B cell (primary cell): ENCODE measurements around the gene CREB5. TPM values are rescaled to one million over a fixed set of nuclear protein-coding genes. Genes with fewer than 3 reads are reported as not detected.

Experiments used
- ATAC-seq: fragments of 200-7000 bp; cut with Tn5 transposase; one replicate; pipeline ENCODE4 v1.10.0; 2021; ENCODE audit warnings: low read depth, mild to moderate bottlenecking, moderate number of reproducible peaks, moderate library complexity
- CTCF ChIA-PET: fragments of 350-600 bp; sonication (Branson Sonifier 250); formaldehyde crosslinking; loops from one replicate; lab custom pipeline; 2021; ENCODE audit warnings: antibody characterized with exemption, inconsistent platforms; lab: Charles Lee
- POLR2A ChIA-PET: fragments of 350-600 bp; sonication (Branson Sonifier 250); formaldehyde crosslinking; loops from one replicate; lab custom pipeline; 2021; ENCODE audit warnings: antibody characterized with exemption; lab: Charles Lee
- DNase-seq: peaks from one replicate; pipeline ENCODE4 v3.0.0; 2013
- H2AFZ ChIP-seq: 2 replicates; pipeline ENCODE4 v1.6.1; 2012; ENCODE audit warnings: mild to moderate bottlenecking, low read depth, low read length; ENCODE audit not compliant: insufficient read depth, poor library complexity, severe bottlenecking
- H3K27ac ChIP-seq, 2 donors: 1 replicate in 1 of 2; 2 replicates in 1 of 2; pipeline ENCODE4 v1.5.1; 2012 to 2013; ENCODE audit warnings: low read length in 2 of 2, mild to moderate bottlenecking in 2 of 2, moderate library complexity in 1 of 2
- H3K27me3 ChIP-seq, 4 experiments: fragments of 200-600 bp in 1 of 4; sonication (generic) in 1 of 4; replicated peaks in 1 of 4; 1 replicate in 2 of 4; 2 replicates in 2 of 4; pipeline versions ENCODE4 v1.6.1 to v1.7.0; 2013 to 2016; ENCODE audit warnings: low read length in 3 of 4, mild to moderate bottlenecking in 2 of 4, mixed read lengths in 1 of 4, moderate library complexity in 1 of 4; ENCODE audit not compliant: insufficient read depth in 4 of 4, control insufficient read depth in 3 of 4; ENCODE audit errors: control extremely low read depth in 1 of 4
- H3K36me3 ChIP-seq, 2 experiments: replicated peaks in 1 of 2; 1 replicate in 1 of 2; 2 replicates in 1 of 2; pipeline versions ENCODE4 v1.6.1 to v1.7.1; 2013; ENCODE audit warnings: low read length in 1 of 2; ENCODE audit not compliant: insufficient read depth in 2 of 2, control insufficient read depth in 1 of 2; ENCODE audit errors: control extremely low read depth in 1 of 2, extremely low read depth in 1 of 2
- H3K4me1 ChIP-seq, 2 donors: fragments of 200-600 bp in 1 of 2; sonication (generic) in 1 of 2; 1 replicate in 1 of 2; 2 replicates in 1 of 2; pipeline versions ENCODE4 v1.5.1 to v1.6.1; 2013 to 2017; ENCODE audit warnings: low read length in 2 of 2; ENCODE audit not compliant: control insufficient read depth in 2 of 2, insufficient read depth in 2 of 2
- H3K4me2 ChIP-seq: replicated peaks from 2 replicates; pipeline ENCODE3; 2012; ENCODE audit warnings: mild to moderate bottlenecking, low read depth, low read length; ENCODE audit not compliant: poor library complexity, severe bottlenecking
- H3K4me3 ChIP-seq, 5 experiments: fragments of 200-600 bp in 1 of 5; sonication (generic) in 1 of 5; 1 replicate in 3 of 5; 2 replicates in 2 of 5; pipeline versions ENCODE4 v1.5.1 to v1.7.0; 2011 to 2016; ENCODE audit warnings: low read length in 4 of 5, mild to moderate bottlenecking in 4 of 5, low read depth in 2 of 5, control low read depth in 1 of 5, moderate library complexity in 1 of 5; ENCODE audit not compliant: insufficient read depth in 1 of 5; ENCODE audit errors: control extremely low read depth in 1 of 5, extremely low read depth in 1 of 5
- H3K79me2 ChIP-seq: fragments of 200-600 bp; sonication (generic); one replicate; pipeline ENCODE4 v1.6.0; 2016; ENCODE audit warnings: low read length; ENCODE audit not compliant: control insufficient read depth, insufficient read depth
- H3K9ac ChIP-seq: fragments of 200-600 bp; sonication (generic); 2 replicates; pipeline ENCODE4 v1.6.1; 2017; ENCODE audit warnings: mild to moderate bottlenecking, low read length, moderate library complexity
- H3K9me3 ChIP-seq, 3 donors: one replicate each; pipeline versions ENCODE4 v1.6.1 to v1.7.1; 2013; ENCODE audit warnings: low read length in 2 of 3; ENCODE audit not compliant: control insufficient read depth in 2 of 3, insufficient read depth in 1 of 3; ENCODE audit errors: control extremely low read depth in 1 of 3
- H4K20me1 ChIP-seq: 2 replicates; pipeline ENCODE4 v1.6.0; 2012; ENCODE audit warnings: mild to moderate bottlenecking, low read length; ENCODE audit not compliant: insufficient read depth, control insufficient read depth, poor library complexity, severe bottlenecking
- H3K27ac Mint-ChIP-seq: one replicate; pipeline ENCODE4 v1.8.0; 2021; ENCODE audit warnings: mixed read lengths
- H3K27me3 Mint-ChIP-seq: one replicate; pipeline ENCODE4 v1.8.0; 2021; ENCODE audit warnings: mixed read lengths
- H3K4me1 Mint-ChIP-seq: one replicate; pipeline ENCODE4 v1.8.0; 2021; ENCODE audit warnings: mixed read lengths
- H3K4me3 Mint-ChIP-seq: one replicate; pipeline ENCODE4 v1.8.0; 2021; ENCODE audit warnings: mixed read lengths
- H3K9me3 Mint-ChIP-seq: one replicate; pipeline ENCODE4 v1.8.0; 2022; ENCODE audit warnings: mixed read lengths; ENCODE audit not compliant: insufficient read depth
- EZH2 ChIP-seq: IDR thresholded peaks from 2 replicates; pipeline ENCODE4 v1.6.1; 2012; ENCODE audit warnings: borderline replicate concordance, low read depth, mild to moderate bottlenecking, moderate library complexity, low read length; ENCODE audit not compliant: insufficient read depth, poor library complexity, severe bottlenecking
- whole genome bisulfite sequencing: methylation state at CpG from one replicate; pipeline ENCODE4 v1.1.5; 2013; ENCODE audit warnings: missing lambda C conversion rate; ENCODE audit not compliant: insufficient coverage; 5-methylcytosine and 5-hydroxymethylcytosine counted together
- intact Hi-C: fragments of 100-400 bp; cut with micrococcal nuclease; formaldehyde crosslinking; loops from one replicate; pipeline ENCODE4 v1.10.0; 2022
- polyA plus RNA-seq: library from polyadenylated mRNA; depleted of rRNA; stranded (reverse); fragments of >200 nt; gene quantifications from 2 replicates; pipeline ENCODE4 v1.2.3, GENCODE V29; 2012
- total RNA-seq, 2 donors: library from RNA; stranded (reverse); fragments of 120-200 nt in 1 of 2; gene quantifications; 1 replicate in 1 of 2; 2 replicates in 1 of 2; pipeline versions ENCODE4 v1.2.3 to v1.2.4, GENCODE V29; 2013 to 2022
- TF ChIP-seq, protein P1 (sequence below): fragments of 200-600 bp; IDR thresholded peaks from one replicate; pipeline ENCODE4 v1.8.0; 2022; ENCODE audit warnings: antibody characterized with exemption, mild to moderate bottlenecking

Gene CREB5
- total and polyA plus RNA-seq, 2 donors (not counting 1 experiment from before 2014, with no cell fraction given): 0.05 to 0.95 TPM

DNA sequence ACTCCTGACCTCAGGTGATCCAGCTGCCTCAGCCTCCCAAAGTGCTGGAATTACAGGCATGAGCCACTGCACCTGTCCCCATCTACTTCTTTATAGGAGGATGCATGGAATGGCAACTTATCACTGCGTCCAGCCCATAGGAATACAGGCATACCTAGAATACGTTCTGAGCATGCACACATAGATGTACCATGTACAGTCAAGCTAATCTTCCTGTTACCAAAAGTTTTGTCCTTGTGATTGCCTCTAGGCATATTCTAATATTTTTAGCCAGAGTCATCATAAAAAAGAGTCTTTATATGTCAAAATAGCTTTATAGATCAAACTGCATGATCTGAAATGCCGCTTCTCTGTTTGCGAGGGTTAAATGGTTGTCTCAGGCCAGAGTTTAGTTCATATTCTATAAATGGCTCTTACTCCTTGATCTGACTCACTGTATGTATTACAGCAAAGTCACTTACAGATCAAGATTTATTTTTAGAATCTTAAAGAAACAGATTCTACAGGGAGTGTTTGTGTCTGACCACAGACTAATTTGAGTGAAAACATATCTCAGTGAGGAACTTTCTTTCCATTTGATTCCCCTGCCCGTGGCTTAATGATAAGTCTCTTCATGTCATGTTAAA is 210.9 kb downstream of the CREB5 start:
- no CpG with 5 or more reads among the region's 5 CpGs for whole genome bisulfite sequencing
- ATAC-seq: no peak
- CTCF ChIA-PET: no interaction called here
- Mint-ChIP-seq H3K27me3 (peaks cover 5% of the 10 kb centered on the region), H3K9me3 (no peaks in the 10 kb centered on the region), H3K4me1 (no peaks in the 10 kb centered on the region), H3K27ac (no peak overlapping the region), H3K4me3 (no peak overlapping the region)
- H3K4me3 ChIP-seq: no peak overlapping the region
- H3K4me2 ChIP-seq: no peak overlapping the region
- intact Hi-C loops: no loop called here
- H3K4me1 ChIP-seq: no peaks in the 10 kb centered on the region
- no peak overlapping the region for H2AFZ ChIP-seq
- no peaks in the 10 kb centered on the region for H3K9me3 ChIP-seq
- H3K36me3 ChIP-seq: no peaks in the 10 kb centered on the region
- no peak for DNase-seq
- TF ChIP-seq EZH2: no peak
- TF ChIP-seq, protein P1, sequence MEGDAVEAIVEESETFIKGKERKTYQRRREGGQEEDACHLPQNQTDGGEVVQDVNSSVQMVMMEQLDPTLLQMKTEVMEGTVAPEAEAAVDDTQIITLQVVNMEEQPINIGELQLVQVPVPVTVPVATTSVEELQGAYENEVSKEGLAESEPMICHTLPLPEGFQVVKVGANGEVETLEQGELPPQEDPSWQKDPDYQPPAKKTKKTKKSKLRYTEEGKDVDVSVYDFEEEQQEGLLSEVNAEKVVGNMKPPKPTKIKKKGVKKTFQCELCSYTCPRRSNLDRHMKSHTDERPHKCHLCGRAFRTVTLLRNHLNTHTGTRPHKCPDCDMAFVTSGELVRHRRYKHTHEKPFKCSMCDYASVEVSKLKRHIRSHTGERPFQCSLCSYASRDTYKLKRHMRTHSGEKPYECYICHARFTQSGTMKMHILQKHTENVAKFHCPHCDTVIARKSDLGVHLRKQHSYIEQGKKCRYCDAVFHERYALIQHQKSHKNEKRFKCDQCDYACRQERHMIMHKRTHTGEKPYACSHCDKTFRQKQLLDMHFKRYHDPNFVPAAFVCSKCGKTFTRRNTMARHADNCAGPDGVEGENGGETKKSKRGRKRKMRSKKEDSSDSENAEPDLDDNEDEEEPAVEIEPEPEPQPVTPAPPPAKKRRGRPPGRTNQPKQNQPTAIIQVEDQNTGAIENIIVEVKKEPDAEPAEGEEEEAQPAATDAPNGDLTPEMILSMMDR: no peak
- no peaks in the 10 kb centered on the region for H4K20me1 ChIP-seq
- no peak overlapping the region for H3K9ac ChIP-seq
- POLR2A ChIA-PET: no interaction called here
- H3K27me3 ChIP-seq: peaks cover 0 to 4% (median 2%) of the 10 kb centered on the region in 4 experiments
- H3K27ac ChIP-seq: no peak overlapping the region
- H3K79me2 ChIP-seq: no peaks in the 10 kb centered on the region

DNA sequence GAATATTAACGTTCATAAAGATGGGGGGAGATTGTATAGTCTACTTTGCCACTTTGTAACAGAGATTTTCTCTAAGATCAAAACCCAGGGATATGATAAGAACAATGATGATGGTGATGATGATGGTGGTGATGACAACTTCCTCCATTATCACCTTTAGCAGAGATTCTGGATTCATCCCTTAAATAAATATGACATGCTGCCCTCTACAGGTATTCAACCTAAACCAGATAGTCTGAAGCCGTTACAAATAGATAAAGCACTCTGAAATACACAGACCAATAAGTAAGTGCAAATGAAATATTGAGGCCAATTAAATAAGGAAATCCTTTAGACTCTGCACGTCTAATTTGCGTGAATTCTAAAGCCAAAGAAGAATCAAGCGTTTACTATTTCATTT is 211.5 kb downstream of the CREB5 start:
- ChIA-PET CTCF (no interaction called here), POLR2A (no interaction called here)
- no peak overlapping the region for H3K9ac ChIP-seq
- H2AFZ ChIP-seq: no peak overlapping the region
- ATAC-seq (no peak), DNase-seq (no peak)
- H3K27ac Mint-ChIP-seq: no peak overlapping the region
- no peaks in the 10 kb centered on the region for H3K79me2 ChIP-seq
- H3K4me1 ChIP-seq: no peaks in the 10 kb centered on the region
- no peak overlapping the region for H3K4me3 ChIP-seq
- H3K4me2 ChIP-seq: no peak overlapping the region
- no peaks in the 10 kb centered on the region for H3K4me1 Mint-ChIP-seq
- intact Hi-C loops: no loop called here
- TF ChIP-seq, protein P1: no peak
- TF ChIP-seq EZH2: no peak
- H3K27me3 Mint-ChIP-seq: peaks cover 9% of the 10 kb centered on the region
- no peaks in the 10 kb centered on the region for H3K9me3 ChIP-seq
- H3K27me3 ChIP-seq: peaks cover 0 to 6% (median 2%) of the 10 kb centered on the region in 4 experiments
- H3K4me3 Mint-ChIP-seq: no peak overlapping the region
- no peaks in the 10 kb centered on the region for H4K20me1 ChIP-seq
- H3K36me3 ChIP-seq: no peaks in the 10 kb centered on the region
- WGBS: no CpG with 5 or more reads among the region's 5 CpGs
- H3K9me3 Mint-ChIP-seq: no peaks in the 10 kb centered on the region
- H3K27ac ChIP-seq: no peak overlapping the region
